KOPT-K1 (cell line): Measurements from ENCODE around the gene CACNA1B.

ENCODE experiments used
- H3K27ac ChIP-seq: fragments of 200-600 bp; sonication (generic); 2 replicates; pipeline ENCODE4 v1.5.1; 2016; ENCODE audit warnings: antibody characterized with exemption, mild to moderate bottlenecking, low read depth, low read length; ENCODE audit not compliant: poor library complexity, severe bottlenecking
- H3K36me3 ChIP-seq: fragments of 200-600 bp; sonication (generic); 2 replicates; pipeline ENCODE4 v1.5.1; 2017; ENCODE audit warnings: antibody characterized with exemption, mild to moderate bottlenecking, low read length, moderate library complexity; ENCODE audit not compliant: insufficient read depth
- H3K9me3 ChIP-seq: fragments of 200-600 bp; sonication (generic); 2 replicates; pipeline ENCODE4 v1.5.1; 2017; ENCODE audit warnings: antibody characterized with exemption, low read length, mild to moderate bottlenecking; ENCODE audit not compliant: insufficient read depth, poor library complexity, severe bottlenecking

CACNA1B gene

GRCh38 chr9:137970098-137970497, 92.5 kb downstream of the CACNA1B start:
- no peaks in the 10 kb centered on the region for H3K36me3 ChIP-seq
- no peak overlapping the region for H3K27ac ChIP-seq
- H3K9me3 ChIP-seq: no peaks in the 10 kb centered on the region

GRCh38 chr9:137970686-137971476, 93.3 kb downstream of the CACNA1B start:
- Histone ChIP-seq H3K9me3 (no peaks in the 10 kb centered on the region), H3K27ac (no peak overlapping the region), H3K36me3 (no peaks in the 10 kb centered on the region)

- Histone ChIP-seq H3K9me3 (no peaks in the 10 kb centered on the region), H3K27ac (no peak overlapping the region)
Measured at GRCh38 chr9:137971477-137972138, 94.0 kb downstream of the CACNA1B start.

GRCh38 chr9:137972355-137972987, 94.9 kb downstream of the CACNA1B start:
- Histone ChIP-seq H3K27ac (no peak overlapping the region), H3K36me3 (no peaks in the 10 kb centered on the region), H3K9me3 (no peaks in the 10 kb centered on the region)

More at GRCh38 chr9:137971477-137972138, 94.0 kb downstream of the CACNA1B start:
- H3K36me3 ChIP-seq: no peaks in the 10 kb centered on the region

- Histone ChIP-seq H3K27ac (no peak overlapping the region), H3K36me3 (no peaks in the 10 kb centered on the region), H3K9me3 (no peaks in the 10 kb centered on the region)
Measured at GRCh38 chr9:137972988-137973470, 95.4 kb downstream of the CACNA1B start.

GRCh38 chr9:137973829-137974416, 96.3 kb downstream of the CACNA1B start:
- H3K9me3 ChIP-seq: no peaks in the 10 kb centered on the region
- H3K27ac ChIP-seq: no peak overlapping the region
- H3K36me3 ChIP-seq: no peaks in the 10 kb centered on the region

GRCh38 chr9:137974746-137975526, 97.4 kb downstream of the CACNA1B start:
- Histone ChIP-seq H3K9me3 (no peaks in the 10 kb centered on the region), H3K36me3 (no peaks in the 10 kb centered on the region), H3K27ac (no peak overlapping the region)

- Histone ChIP-seq H3K27ac (no peak overlapping the region), H3K36me3 (no peaks in the 10 kb centered on the region), H3K9me3 (no peaks in the 10 kb centered on the region)
Measured at GRCh38 chr9:137975527-137975913, 97.9 kb downstream of the CACNA1B start.

GRCh38 chr9:137975936-137976565, 98.5 kb downstream of the CACNA1B start:
- Histone ChIP-seq H3K36me3 (no peaks in the 10 kb centered on the region), H3K9me3 (no peaks in the 10 kb centered on the region), H3K27ac (no peak overlapping the region)

- Histone ChIP-seq H3K9me3 (no peaks in the 10 kb centered on the region), H3K36me3 (no peaks in the 10 kb centered on the region), H3K27ac (no peak overlapping the region)
Measured at GRCh38 chr9:137977571-137978261, 100.1 kb downstream of the CACNA1B start.

- Histone ChIP-seq H3K36me3 (no peaks in the 10 kb centered on the region), H3K27ac (no peak overlapping the region), H3K9me3 (no peaks in the 10 kb centered on the region)
Measured at GRCh38 chr9:137978262-137978714, 100.7 kb downstream of the CACNA1B start.

- H3K27ac ChIP-seq: no peak overlapping the region
- no peaks in the 10 kb centered on the region for H3K9me3 ChIP-seq
- no peaks in the 10 kb centered on the region for H3K36me3 ChIP-seq
Measured at GRCh38 chr9:137982200-137982599, 104.6 kb downstream of the CACNA1B start.

GRCh38 chr9:137984005-137984404, 106.4 kb downstream of the CACNA1B start:
- Histone ChIP-seq H3K36me3 (no peaks in the 10 kb centered on the region), H3K27ac (no peak overlapping the region), H3K9me3 (no peaks in the 10 kb centered on the region)
